GM12878 (cell line): ENCODE results near the gene CALCA. TPM values are rescaled to one million over a fixed set of nuclear protein-coding genes. Genes with fewer than 3 reads are reported as not detected.
"Not testable (repeated sequence)": the region's sequence is repeated elsewhere in the genome, so short reads cannot be mapped to it uniquely, and the experiment has no call there.

Experiments
- ATAC-seq: fragments of 200-7000 bp; cut with Tn5 transposase; 3 replicates; pipeline ENCODE4 v1.9.1; 2020; ENCODE audit warnings: mild to moderate bottlenecking, moderate library complexity
- BruUV-seq: library from RNA; stranded (reverse); fragments of 400-500 nt; replicated peaks from 2 replicates; lab custom pipeline; 2021; lab: Mats Ljungman, UMichigan
- CTCF ChIA-PET: fragments of 300-600 bp; sonication (Branson Sonifier 250); formaldehyde crosslinking; extraction: SDS; loops from one replicate; lab custom pipeline; 2021; ENCODE audit warnings: inconsistent platforms; lab: Yijun Ruan, JAX
- POLR2A ChIA-PET: fragments of 350-600 bp; formaldehyde crosslinking; extraction: SDS; loops from one replicate; lab custom pipeline; 2021; ENCODE audit warnings: inconsistent platforms; lab: Charles Lee
- RAD21 ChIA-PET: fragments of 300-600 bp; sonication (Branson Sonifier 250); formaldehyde crosslinking; loops from one replicate; lab custom pipeline; 2023; ENCODE audit warnings: antibody characterized with exemption; ENCODE audit not compliant: unreplicated experiment; lab: Charles Lee
- SMC1A ChIA-PET: fragments of 300-600 bp; sonication (Branson Sonifier 250); formaldehyde crosslinking; loops from one replicate; lab custom pipeline; 2023; ENCODE audit not compliant: unreplicated experiment, uncharacterized antibody; lab: Charles Lee
- DNase-seq: peaks from one replicate; pipeline ENCODE4 v3.0.0-alpha.2; 2011; ENCODE audit warnings: low read depth, low spot score
- FAIRE-seq: peaks from 3 replicates; lab custom pipeline; 2011; peaks lifted over from hg19 to GRCh38; lab: Jason Lieb, UNC
- H2AFZ ChIP-seq: 2 replicates; pipeline ENCODE4 v1.6.0; 2011; ENCODE audit warnings: low read depth, low read length, control low read depth; ENCODE audit not compliant: control insufficient read depth
- H3K27ac ChIP-seq: 2 replicates; pipeline ENCODE4 v1.5.1; 2011; ENCODE audit warnings: control low read depth; ENCODE audit not compliant: control insufficient read depth, insufficient read depth
- H3K27me3 ChIP-seq, 2 experiments: replicated peaks in 1 of 2; 2 replicates each; pipeline versions ENCODE4 v1.6.0 to v1.6.1; 2011; ENCODE audit warnings: low read length in 1 of 2; ENCODE audit not compliant: control insufficient read depth in 2 of 2, insufficient read depth in 2 of 2
- H3K36me3 ChIP-seq, 2 experiments: 2 replicates each; pipeline ENCODE4 v1.5.1; 2011; ENCODE audit warnings: low read length in 1 of 2; ENCODE audit not compliant: control insufficient read depth in 2 of 2, insufficient read depth in 2 of 2
- H3K4me1 ChIP-seq: 2 replicates; pipeline ENCODE4 v1.6.1; 2011; ENCODE audit warnings: mild to moderate bottlenecking, low read length, moderate library complexity, mixed read lengths; ENCODE audit not compliant: control insufficient read depth, insufficient read depth
- H3K4me2 ChIP-seq: 2 replicates; pipeline ENCODE4 v1.6.0; 2011; ENCODE audit warnings: control low read depth; ENCODE audit not compliant: control insufficient read depth, insufficient read depth
- H3K4me3 ChIP-seq: fragments of 200-600 bp; sonication (generic); 2 replicates; pipeline ENCODE4 v1.5.1; 2016
- H3K79me2 ChIP-seq: 2 replicates; pipeline ENCODE4 v1.6.0; 2011; ENCODE audit warnings: low read length; ENCODE audit not compliant: control insufficient read depth, insufficient read depth
- H3K9ac ChIP-seq: 2 replicates; pipeline ENCODE4 v1.8.0; 2011; ENCODE audit warnings: low read length, control low read depth, mixed read lengths; ENCODE audit not compliant: control insufficient read depth, insufficient read depth
- H3K9me3 ChIP-seq: replicated peaks from 3 replicates; pipeline ENCODE4 v1.5.1; 2011; ENCODE audit warnings: mild to moderate bottlenecking, low read length; ENCODE audit not compliant: control insufficient read depth, insufficient read depth
- H4K20me1 ChIP-seq: 2 replicates; pipeline ENCODE4 v1.6.0; 2011; ENCODE audit not compliant: control insufficient read depth, insufficient read depth
- CTCF ChIP-seq, 3 experiments: IDR thresholded peaks in 2 of 3; conservative IDR thresholded peaks in 1 of 3; 2 replicates each; pipeline ENCODE4 v1.5.1; 2011; ENCODE audit warnings: low read depth in 3 of 3, low read length in 3 of 3, mild to moderate bottlenecking in 3 of 3, control low read depth in 2 of 3, moderate library complexity in 2 of 3, inconsistent platforms in 1 of 3, mixed read lengths in 1 of 3; ENCODE audit not compliant: control insufficient read depth in 2 of 3, insufficient read depth in 1 of 3; ENCODE audit errors: extremely low read depth in 1 of 3
- MYC ChIP-seq: IDR thresholded peaks from 2 replicates; pipeline ENCODE4 v1.6.1; 2011; ENCODE audit warnings: mild to moderate bottlenecking, low read length, moderate library complexity, inconsistent platforms; ENCODE audit not compliant: insufficient read depth, insufficient replicate concordance, insufficient read length, severe bottlenecking
- RAD21 ChIP-seq: IDR thresholded peaks from 2 replicates; pipeline ENCODE4 v1.6.1; 2011; ENCODE audit warnings: mild to moderate bottlenecking, low read depth, low read length, moderate library complexity; ENCODE audit not compliant: insufficient read depth
- SIN3A ChIP-seq: IDR thresholded peaks from 2 replicates; pipeline ENCODE4 v1.6.1; 2012; ENCODE audit warnings: low read depth, low read length, improper control_type of control experiment
- SMC3 ChIP-seq: IDR thresholded peaks from 2 replicates; pipeline ENCODE4 v1.6.1; 2011; ENCODE audit warnings: low read length, improper control_type of control experiment, borderline replicate concordance
- WGBS: methylation state at CpG from one replicate; pipeline ENCODE4 v1.1.6; 2016; ENCODE audit warnings: low lambda C conversion rate; ENCODE audit not compliant: insufficient replicate concordance, insufficient coverage; ENCODE audit errors: missing lambda C conversion rate; 5-methylcytosine and 5-hydroxymethylcytosine counted together
- in situ Hi-C: fragments of 300-500 bp; cut with MboI; formaldehyde crosslinking; loops from 9 replicates; pipeline ENCODE4 v1.14.3; 2018; ENCODE audit warnings: mixed read lengths
- intact Hi-C: fragments of 100-400 bp; cut with micrococcal nuclease; formaldehyde crosslinking; loops from one replicate; pipeline ENCODE4 v1.14.2; 2022; ENCODE audit not compliant: unreplicated experiment
- polyA plus RNA-seq, 11 experiments: library from polyadenylated mRNA; depleted of rRNA in 4 of 11; unstranded in 6 of 11; stranded (reverse) in 5 of 11; fragments of >200 nt; fragmentation: Nextera tagmentation in 4 of 11; fragmentation: Illumina TruSeq in 1 of 11; extraction: Ambion mirVana in 4 of 11; extraction: Trizol in 1 of 11; gene quantifications; 1 replicate in 1 of 11; 2 replicates in 10 of 11; pipeline versions ENCODE4 v1.2.1 to v1.2.3, GENCODE V29; 2011 to 2016; ENCODE audit warnings: inconsistent platforms in 2 of 11, missing spikeins in 2 of 11, low read depth in 1 of 11
- total RNA-seq, 4 experiments: library from RNA; depleted of rRNA in 3 of 4; stranded (reverse); fragments of >200 nt in 3 of 4; fragmentation: Illumina TruSeq in 1 of 4; extraction: Trizol in 1 of 4; gene quantifications; 2 replicates each; pipeline versions ENCODE4 v1.2.1 to v1.2.3, GENCODE V29; 2013 to 2021

The CALCA gene
- total and polyA plus RNA-seq, 10 of the 15 experiments (the other 5 are each of a cell fraction or from before 2014, with no cell fraction given): not detected

- intact Hi-C loops: loop anchor here (1.0 to 10.0 kb wide), 4 partner anchors 37 to 471 kb away; no protein-coding TSS in a partner anchor
- H2AFZ ChIP-seq: no peak overlapping the region
- DNase-seq: peak; percentile 0
- H4K20me1 ChIP-seq: no peaks in the 10 kb centered on the region
- H3K36me3 ChIP-seq: no peaks in the 10 kb centered on the region
- POLR2A ChIA-PET: no interaction called here
- TF ChIP-seq RAD21 (peak; percentile 49), SMC3 (peak; percentile 32; the same call in 1 of the 2 replicates), CTCF (IDR thresholded peaks at IDR 0.05 in 2 of 3, conservative IDR thresholded peaks at IDR 0.05 in 1 of 3; ENCODE audit: control insufficient read depth in 2 of 3, extremely low read depth in 1 of 3, insufficient read depth in 1 of 3, low read depth in 3 of 3, low read length in 3 of 3) (peak; percentile 33 to 53 (median 50); a peak in 5 of 6 replicates), MYC (no peak), SIN3A (no peak)
- TF ChIP-seq, all 136 proteins: peak for 3
- ATAC-seq: peak; percentile 86
- CTCF ChIA-PET: interaction anchor here (0.6 to 3.6 kb wide), 29 partner anchors 8 to 702 kb away, joined by 3 to 59 read pairs (median 4); no protein-coding TSS in a partner anchor
- BruUV-seq: no TSS peak
- RAD21 ChIA-PET: interaction anchor here (0.8 to 2.5 kb wide), 2 partner anchors 33 to 98 kb away, joined by 3 to 13 read pairs; no protein-coding TSS in a partner anchor
- no peaks in the 10 kb centered on the region for H3K79me2 ChIP-seq
- H3K4me1 ChIP-seq: no peaks in the 10 kb centered on the region
- H3K4me2 ChIP-seq: no peak overlapping the region
- H3K27ac ChIP-seq: no peak overlapping the region
- FAIRE-seq: peak; percentile 57
- in situ Hi-C loops: no loop called here
- H3K9me3 ChIP-seq: no peaks in the 10 kb centered on the region
- H3K27me3 ChIP-seq: no peaks in the 10 kb centered on the region; a peak in 1 of 4 replicates
- SMC1A ChIA-PET: interaction anchor here (0.6 to 2.9 kb wide), 9 partner anchors 12 to 389 kb away, joined by 3 to 21 read pairs (median 3); no protein-coding TSS in a partner anchor
- no peak overlapping the region for H3K4me3 ChIP-seq
- 34% methylated on average over 5 of the region's 5 CpGs for WGBS
- H3K9ac ChIP-seq: no peak overlapping the region
These were observed 34.1 kb upstream of the CALCA start for GRCh38 chr11:15006139-15006759.

GRCh38 chr11:14988133-14988532 is 16.0 kb upstream of the CALCA start:
- in situ Hi-C loops, H3K27me3 ChIP-seq, intact Hi-C loops, POLR2A ChIA-PET, H3K9ac ChIP-seq, CTCF ChIA-PET, BruUV-seq, DNase-seq, RAD21 ChIA-PET, FAIRE-seq, H3K4me2 ChIP-seq, H3K36me3 ChIP-seq, H2AFZ ChIP-seq, SMC1A ChIA-PET, ATAC-seq, H3K9me3 ChIP-seq, H3K27ac ChIP-seq, H3K79me2 ChIP-seq, H4K20me1 ChIP-seq, H3K4me1 ChIP-seq, H3K4me3 ChIP-seq: not testable (repeated sequence)
- WGBS: 30% methylated on average over 3 of the region's 3 CpGs
